Immature natural killer cell (primary cell): ENCODE results near the gene LTC4S. TPM values are rescaled to one million over a fixed set of nuclear protein-coding genes. Genes with fewer than 3 reads are reported as not detected.
"Not testable (repeated sequence)": the region's sequence is repeated elsewhere in the genome, so short reads cannot be mapped to it uniquely, and the experiment has no call there.

Experiments used
- DNase-seq, 3 donors: peaks; one replicate each; pipeline ENCODE4 v3.0.0; 2022; ENCODE audit warnings: mixed read lengths in 1 of 3
- H3K27ac Mint-ChIP-seq, 6 donors: one replicate each; pipeline ENCODE4 v1.8.0; 2020; ENCODE audit warnings: mixed read lengths in 6 of 6, mild to moderate bottlenecking in 5 of 6, inconsistent platforms in 4 of 6, moderate library complexity in 3 of 6
- H3K27me3 Mint-ChIP-seq, 3 donors: one replicate each; pipeline ENCODE4 v1.8.0; 2020 to 2021; ENCODE audit warnings: low read depth in 3 of 3, mild to moderate bottlenecking in 3 of 3, mixed read lengths in 3 of 3, moderate library complexity in 3 of 3, inconsistent platforms in 1 of 3
- H3K36me3 Mint-ChIP-seq, 3 donors: one replicate each; pipeline ENCODE4 v1.8.0; 2020; ENCODE audit warnings: mixed read lengths in 3 of 3, inconsistent platforms in 2 of 3, mild to moderate bottlenecking in 2 of 3
- H3K4me1 Mint-ChIP-seq, 2 donors: one replicate each; pipeline ENCODE4 v1.8.0; 2020; ENCODE audit warnings: inconsistent platforms in 2 of 2, mild to moderate bottlenecking in 2 of 2, mixed read lengths in 2 of 2, moderate library complexity in 1 of 2
- H3K4me3 Mint-ChIP-seq, 5 donors: one replicate each; pipeline ENCODE4 v1.8.0; 2020; ENCODE audit warnings: mild to moderate bottlenecking in 5 of 5, mixed read lengths in 5 of 5, inconsistent platforms in 3 of 5, moderate library complexity in 3 of 5
- H3K9me3 Mint-ChIP-seq, 6 donors: one replicate each; pipeline ENCODE4 v1.8.0; 2020; ENCODE audit warnings: mild to moderate bottlenecking in 6 of 6, mixed read lengths in 6 of 6, inconsistent platforms in 4 of 6, moderate library complexity in 3 of 6
- polyA plus RNA-seq, 3 donors: library from polyadenylated mRNA; unstranded; fragments of 300-500 nt; fragmentation: Illumina TruSeq; gene quantifications; one replicate each; pipeline ENCODE4 v1.2.3, GENCODE V29; 2021

LTC4S gene
- polyA plus RNA-seq, result 1 to 10 TPM; 2.3 to 5.8 (median 5.8) TPM

- Mint-ChIP-seq H3K27me3 (peaks cover 8 to 12% (median 11%) of the 10 kb centered on the region in 3 donors), H3K4me1 (peaks cover 30 to 32% of the 10 kb centered on the region in 2 donors), H3K36me3 (peaks cover 3 to 4% (median 4%) of the 10 kb centered on the region in 3 donors), H3K9me3 (no peaks in the 10 kb centered on the region), H3K27ac (peak within 1 kb of the TSS; percentile 62 to 84 (median 74)), H3K4me3 (peak within 1 kb of the TSS; percentile 56 to 73 (median 65))
- DNase-seq, result peak; percentile 72 to 76 (median 73)
Observed at GRCh38 chr5:179793468-179794139, at the start of gene LTC4S. LTC4S (plus strand) TSS chr5:179793986; CDS start chr5:179794081, 95 bp downstream.

GRCh38 chr5:179744106-179744505 lies 49.7 kb upstream of the LTC4S start:
- peaks cover 33 to 46% of the 10 kb centered on the region in 2 donors for H3K4me1 Mint-ChIP-seq
- not testable (repeated sequence) for DNase-seq, H3K27me3 Mint-ChIP-seq, H3K4me3 Mint-ChIP-seq, H3K27ac Mint-ChIP-seq, H3K9me3 Mint-ChIP-seq, H3K36me3 Mint-ChIP-seq

- Mint-ChIP-seq H3K27me3 (peaks cover 0 to 2% (median 2%) of the 10 kb centered on the region in 3 donors), H3K4me3 (peak overlapping the region in 1 of 5 donors; percentile 1), H3K4me1 (peaks cover 26 to 39% of the 10 kb centered on the region in 2 donors), H3K27ac (peak overlapping the region in 4 of 6 donors; percentile 46 to 83 (median 56)), H3K9me3 (no peaks in the 10 kb centered on the region), H3K36me3 (peaks cover 0 to 4% (median 3%) of the 10 kb centered on the region in 3 donors)
- DNase-seq, result no peak
Observed at GRCh38 chr5:179746872-179747271, 46.9 kb upstream of the LTC4S start.

GRCh38 chr5:179747811-179748210 lies 46.0 kb upstream of the LTC4S start:
- Mint-ChIP-seq H3K27me3 (peaks cover 0 to 2% (median 2%) of the 10 kb centered on the region in 3 donors), H3K4me1 (peaks cover 26 to 42% of the 10 kb centered on the region in 2 donors), H3K9me3 (no peaks in the 10 kb centered on the region), H3K36me3 (peaks cover 0 to 4% (median 3%) of the 10 kb centered on the region in 3 donors), H3K4me3 (peak overlapping the region in 1 of 5 donors; percentile 14), H3K27ac (peak overlapping the region in 3 of 6 donors; percentile 16 to 61 (median 37))
- no peak for DNase-seq

- no peak for DNase-seq
- no peak overlapping the region for H3K4me3 Mint-ChIP-seq
- peaks cover 0 to 8% (median 3%) of the 10 kb centered on the region in 3 donors for H3K36me3 Mint-ChIP-seq
- peak overlapping the region in 4 of 6 donors; percentile 14 to 46 (median 22) for H3K27ac Mint-ChIP-seq
- peaks cover 43 to 61% of the 10 kb centered on the region in 2 donors for H3K4me1 Mint-ChIP-seq
- H3K27me3 Mint-ChIP-seq, result peaks cover 0 to 6% (median 2%) of the 10 kb centered on the region in 3 donors
- no peaks in the 10 kb centered on the region for H3K9me3 Mint-ChIP-seq
Observed at GRCh38 chr5:179749857-179750508, 43.8 kb upstream of the LTC4S start.

GRCh38 chr5:179753971-179754370 lies 39.8 kb upstream of the LTC4S start:
- peaks cover 39 to 64% of the 10 kb centered on the region in 2 donors for H3K4me1 Mint-ChIP-seq

GRCh38 chr5:179755022-179755421 lies 38.8 kb upstream of the LTC4S start:
- H3K4me3 Mint-ChIP-seq, result peak overlapping the region in 2 of 5 donors; percentile 21 to 26

More at GRCh38 chr5:179753971-179754370, 39.8 kb upstream of the LTC4S start:
- H3K4me3 Mint-ChIP-seq, result peak overlapping the region in 1 of 5 donors; percentile 1
- no peaks in the 10 kb centered on the region for H3K9me3 Mint-ChIP-seq
- no peak for DNase-seq
- H3K27me3 Mint-ChIP-seq, result peaks cover 0 to 6% (median 2%) of the 10 kb centered on the region in 3 donors
- peaks cover 0 to 4% (median 0%) of the 10 kb centered on the region in 3 donors for H3K36me3 Mint-ChIP-seq
- H3K27ac Mint-ChIP-seq, result peak overlapping the region in 2 of 6 donors; percentile 34

GRCh38 chr5:179758955-179759354 lies 34.8 kb upstream of the LTC4S start:
- peaks cover 64 to 82% of the 10 kb centered on the region in 2 donors for H3K4me1 Mint-ChIP-seq
- H3K27ac Mint-ChIP-seq, result peak overlapping the region in 2 of 6 donors; percentile 47 to 65
- H3K4me3 Mint-ChIP-seq, result no peak overlapping the region
- no peak for DNase-seq
- no peaks in the 10 kb centered on the region for H3K9me3 Mint-ChIP-seq
- no peaks in the 10 kb centered on the region for H3K36me3 Mint-ChIP-seq
- H3K27me3 Mint-ChIP-seq, result peaks cover 0 to 3% (median 2%) of the 10 kb centered on the region in 3 donors

More at GRCh38 chr5:179755022-179755421, 38.8 kb upstream of the LTC4S start:
- H3K27me3 Mint-ChIP-seq, result peaks cover 0 to 4% (median 2%) of the 10 kb centered on the region in 3 donors
- no peaks in the 10 kb centered on the region for H3K9me3 Mint-ChIP-seq
- peak overlapping the region; percentile 5 to 82 (median 38) for H3K27ac Mint-ChIP-seq
- H3K4me1 Mint-ChIP-seq, result peaks cover 44 to 65% of the 10 kb centered on the region in 2 donors
- H3K36me3 Mint-ChIP-seq, result peaks cover 0 to 4% (median 0%) of the 10 kb centered on the region in 3 donors
- no peak for DNase-seq

GRCh38 chr5:179759581-179760551 lies 33.9 kb upstream of the LTC4S start:
- DNase-seq, result no peak
- H3K9me3 Mint-ChIP-seq, result no peaks in the 10 kb centered on the region
- H3K27ac Mint-ChIP-seq, result peak overlapping the region; percentile 26 to 59 (median 50)
- H3K4me1 Mint-ChIP-seq, result peaks cover 57 to 76% of the 10 kb centered on the region in 2 donors
- H3K4me3 Mint-ChIP-seq, result no peak overlapping the region
- H3K36me3 Mint-ChIP-seq, result no peaks in the 10 kb centered on the region
- peaks cover 0 to 3% (median 2%) of the 10 kb centered on the region in 3 donors for H3K27me3 Mint-ChIP-seq

- no peaks in the 10 kb centered on the region for H3K9me3 Mint-ChIP-seq
- H3K27ac Mint-ChIP-seq, result peak overlapping the region in 5 of 6 donors; percentile 22 to 86 (median 46)
- DNase-seq, result peak in 1 of 3 donors; percentile 8
- peaks cover 0 to 3% (median 2%) of the 10 kb centered on the region in 3 donors for H3K27me3 Mint-ChIP-seq
- peak overlapping the region in 1 of 5 donors; percentile 13 for H3K4me3 Mint-ChIP-seq
- H3K4me1 Mint-ChIP-seq, result peaks cover 57 to 69% of the 10 kb centered on the region in 2 donors
- H3K36me3 Mint-ChIP-seq, result no peaks in the 10 kb centered on the region
Observed at GRCh38 chr5:179762079-179762780, 31.6 kb upstream of the LTC4S start.

- Mint-ChIP-seq H3K27me3 (peaks cover 0 to 3% (median 2%) of the 10 kb centered on the region in 3 donors), H3K9me3 (no peaks in the 10 kb centered on the region), H3K36me3 (peaks cover 0 to 3% (median 2%) of the 10 kb centered on the region in 3 donors), H3K27ac (peak overlapping the region in 4 of 6 donors; percentile 27 to 86 (median 58)), H3K4me1 (peaks cover 56 to 69% of the 10 kb centered on the region in 2 donors), H3K4me3 (no peak overlapping the region)
- no peak for DNase-seq
Observed at GRCh38 chr5:179762781-179763176, 31.0 kb upstream of the LTC4S start.

- Mint-ChIP-seq H3K27ac (peak overlapping the region in 1 of 6 donors; percentile 46), H3K4me3 (no peak overlapping the region), H3K36me3 (peaks cover 0 to 6% (median 3%) of the 10 kb centered on the region in 3 donors)
Observed at GRCh38 chr5:179763215-179763945, 30.4 kb upstream of the LTC4S start.

More at GRCh38 chr5:179763215-179763945, 30.4 kb upstream of the LTC4S start:
- H3K27me3 Mint-ChIP-seq, result peaks cover 0 to 3% (median 2%) of the 10 kb centered on the region in 3 donors
- H3K4me1 Mint-ChIP-seq, result peaks cover 56 to 70% of the 10 kb centered on the region in 2 donors
- peak; percentile 40 to 57 (median 47) for DNase-seq
- H3K9me3 Mint-ChIP-seq, result no peaks in the 10 kb centered on the region
